ENCODE results near the gene CTAG2.
"Not testable (repeated sequence)": the region's sequence is repeated elsewhere in the genome, so short reads cannot be mapped to it uniquely, and the experiment has no call there.

CTAG2 gene

GRCh38 chrX:154650221-154650510 is 3.2 kb downstream of the CTAG2 start:
- no peaks in the 10 kb centered on the region for H3K4me1 ChIP-seq (ENCODE audit: control insufficient read depth, insufficient read depth, low read length)
- H3K27me3 ChIP-seq (ENCODE audit: control insufficient read depth, insufficient read depth, low read length, poor library complexity, severe bottlenecking), result no peaks in the 10 kb centered on the region
- 66 to 68% methylated on average over 11 to 12 of the region's 13 CpGs for WGBS, 2 experiments
- H3K27ac ChIP-seq (ENCODE audit: insufficient read depth, low read depth, low read length, poor library complexity, severe bottlenecking), result no peak overlapping the region
- no peak overlapping the region for H3K4me3 ChIP-seq (ENCODE audit: insufficient read depth, low read depth, low read length)
- H3K36me3 ChIP-seq (ENCODE audit: control insufficient read depth, insufficient read depth, low read length), result no peaks in the 10 kb centered on the region
- no peaks in the 10 kb centered on the region for H3K9me3 ChIP-seq (ENCODE audit: control insufficient read depth, low read length)

- H3K27me3 ChIP-seq (ENCODE audit: control insufficient read depth, insufficient read depth, low read length, poor library complexity, severe bottlenecking), result no peaks in the 10 kb centered on the region
- no peak overlapping the region for H3K27ac ChIP-seq (ENCODE audit: insufficient read depth, low read depth, low read length, poor library complexity, severe bottlenecking)
- H3K36me3 ChIP-seq (ENCODE audit: control insufficient read depth, insufficient read depth, low read length), result no peaks in the 10 kb centered on the region
- H3K4me3 ChIP-seq (ENCODE audit: insufficient read depth, low read depth, low read length), result no peak overlapping the region
- 89 to 93% methylated on average over 23 of the region's 23 CpGs for WGBS, 2 experiments
- no peaks in the 10 kb centered on the region for H3K9me3 ChIP-seq (ENCODE audit: control insufficient read depth, low read length)
- H3K4me1 ChIP-seq (ENCODE audit: control insufficient read depth, insufficient read depth, low read length), result no peaks in the 10 kb centered on the region
These were observed 3.7 kb downstream of the CTAG2 start for GRCh38 chrX:154649503-154650220.

GRCh38 chrX:154648931-154649330 is 4.4 kb downstream of the CTAG2 start:
- Histone ChIP-seq H3K4me3 (ENCODE audit: insufficient read depth, low read depth, low read length) (no peak overlapping the region), H3K36me3 (ENCODE audit: control insufficient read depth, insufficient read depth, low read length) (no peaks in the 10 kb centered on the region), H3K4me1 (ENCODE audit: control insufficient read depth, insufficient read depth, low read length) (no peaks in the 10 kb centered on the region), H3K9me3 (ENCODE audit: control insufficient read depth, low read length) (no peaks in the 10 kb centered on the region), H3K27ac (ENCODE audit: insufficient read depth, low read depth, low read length, poor library complexity, severe bottlenecking) (no peak overlapping the region), H3K27me3 (ENCODE audit: control insufficient read depth, insufficient read depth, low read length, poor library complexity, severe bottlenecking) (no peaks in the 10 kb centered on the region)
- WGBS, 2 experiments, result 88 to 93% methylated on average over 11 to 15 of the region's 15 CpGs

- no CpG with 5 or more reads among the region's 24 CpGs for WGBS, 2 experiments
- H3K27me3 ChIP-seq (ENCODE audit: control insufficient read depth, insufficient read depth, low read length, poor library complexity, severe bottlenecking); H3K36me3 ChIP-seq (ENCODE audit: control insufficient read depth, insufficient read depth, low read length); H3K4me3 ChIP-seq (ENCODE audit: insufficient read depth, low read depth, low read length); H3K27ac ChIP-seq (ENCODE audit: insufficient read depth, low read depth, low read length, poor library complexity, severe bottlenecking); H3K4me1 ChIP-seq (ENCODE audit: control insufficient read depth, insufficient read depth, low read length); H3K9me3 ChIP-seq (ENCODE audit: control insufficient read depth, low read length): not testable (repeated sequence)
These were observed 7.5 kb downstream of the CTAG2 start for GRCh38 chrX:154645745-154646378.

- not testable (repeated sequence) for H3K9me3 ChIP-seq (ENCODE audit: control insufficient read depth, low read length); H3K4me3 ChIP-seq (ENCODE audit: insufficient read depth, low read depth, low read length); H3K27ac ChIP-seq (ENCODE audit: insufficient read depth, low read depth, low read length, poor library complexity, severe bottlenecking); H3K27me3 ChIP-seq (ENCODE audit: control insufficient read depth, insufficient read depth, low read length, poor library complexity, severe bottlenecking); H3K4me1 ChIP-seq (ENCODE audit: control insufficient read depth, insufficient read depth, low read length); H3K36me3 ChIP-seq (ENCODE audit: control insufficient read depth, insufficient read depth, low read length)
- WGBS, 2 experiments, result no CpG with 5 or more reads among the region's 31 CpGs
These were observed 9.7 kb downstream of the CTAG2 start for GRCh38 chrX:154643708-154644107.

- not testable (repeated sequence) for H3K36me3 ChIP-seq (ENCODE audit: control insufficient read depth, insufficient read depth, low read length); H3K4me3 ChIP-seq (ENCODE audit: insufficient read depth, low read depth, low read length); H3K27ac ChIP-seq (ENCODE audit: insufficient read depth, low read depth, low read length, poor library complexity, severe bottlenecking); H3K4me1 ChIP-seq (ENCODE audit: control insufficient read depth, insufficient read depth, low read length); H3K27me3 ChIP-seq (ENCODE audit: control insufficient read depth, insufficient read depth, low read length, poor library complexity, severe bottlenecking); H3K9me3 ChIP-seq (ENCODE audit: control insufficient read depth, low read length)
- WGBS, 2 experiments, result no CpG with 5 or more reads among the region's 10 CpGs
These were observed 11.6 kb downstream of the CTAG2 start for GRCh38 chrX:154641740-154642139.

GRCh38 chrX:154633661-154634060 is 19.7 kb downstream of the CTAG2 start:
- not testable (repeated sequence) for H3K9me3 ChIP-seq (ENCODE audit: control insufficient read depth, low read length); H3K27me3 ChIP-seq (ENCODE audit: control insufficient read depth, insufficient read depth, low read length, poor library complexity, severe bottlenecking); H3K4me3 ChIP-seq (ENCODE audit: insufficient read depth, low read depth, low read length); H3K27ac ChIP-seq (ENCODE audit: insufficient read depth, low read depth, low read length, poor library complexity, severe bottlenecking); H3K4me1 ChIP-seq (ENCODE audit: control insufficient read depth, insufficient read depth, low read length); H3K36me3 ChIP-seq (ENCODE audit: control insufficient read depth, insufficient read depth, low read length)
- no CpG with 5 or more reads among the region's 11 CpGs for WGBS, 2 experiments

GRCh38 chrX:154630949-154631348 is 22.4 kb downstream of the CTAG2 start:
- not testable (repeated sequence) for H3K27me3 ChIP-seq (ENCODE audit: control insufficient read depth, insufficient read depth, low read length, poor library complexity, severe bottlenecking); H3K9me3 ChIP-seq (ENCODE audit: control insufficient read depth, low read length); H3K36me3 ChIP-seq (ENCODE audit: control insufficient read depth, insufficient read depth, low read length); H3K4me1 ChIP-seq (ENCODE audit: control insufficient read depth, insufficient read depth, low read length); H3K4me3 ChIP-seq (ENCODE audit: insufficient read depth, low read depth, low read length); H3K27ac ChIP-seq (ENCODE audit: insufficient read depth, low read depth, low read length, poor library complexity, severe bottlenecking)
- no CpG with 5 or more reads among the region's 11 CpGs for WGBS, 2 experiments

GRCh38 chrX:154628960-154629359 is 24.4 kb downstream of the CTAG2 start:
- H3K36me3 ChIP-seq (ENCODE audit: control insufficient read depth, insufficient read depth, low read length); H3K4me1 ChIP-seq (ENCODE audit: control insufficient read depth, insufficient read depth, low read length); H3K9me3 ChIP-seq (ENCODE audit: control insufficient read depth, low read length); H3K27me3 ChIP-seq (ENCODE audit: control insufficient read depth, insufficient read depth, low read length, poor library complexity, severe bottlenecking); H3K27ac ChIP-seq (ENCODE audit: insufficient read depth, low read depth, low read length, poor library complexity, severe bottlenecking); H3K4me3 ChIP-seq (ENCODE audit: insufficient read depth, low read depth, low read length): not testable (repeated sequence)
- WGBS, 2 experiments, result no CpG with 5 or more reads among the region's 5 CpGs

GRCh38 chrX:154620767-154621414 is 32.5 kb downstream of the CTAG2 start:
- H3K27me3 ChIP-seq (ENCODE audit: control insufficient read depth, insufficient read depth, low read length, poor library complexity, severe bottlenecking); H3K4me1 ChIP-seq (ENCODE audit: control insufficient read depth, insufficient read depth, low read length); H3K9me3 ChIP-seq (ENCODE audit: control insufficient read depth, low read length); H3K4me3 ChIP-seq (ENCODE audit: insufficient read depth, low read depth, low read length); H3K27ac ChIP-seq (ENCODE audit: insufficient read depth, low read depth, low read length, poor library complexity, severe bottlenecking); H3K36me3 ChIP-seq (ENCODE audit: control insufficient read depth, insufficient read depth, low read length): not testable (repeated sequence)
- WGBS, 2 experiments, result 76% methylated on average over 2 of the region's 11 CpGs; no CpG with 5 or more reads in 1 of the 2 experiments
